Ishikawa (cell line): Measurements from ENCODE around the gene LOC101059915.
A peak's percentile ranks its signal among the peaks of the same experiment; 100 is the strongest.

Experiments
- CEBPB ChIP-seq: IDR thresholded peaks from 2 replicates; pipeline ENCODE4 v1.6.1; 2012
- CREB1 ChIP-seq: IDR thresholded peaks from 2 replicates; pipeline ENCODE4 v1.6.1; 2012; ENCODE audit warnings: low read depth
- EGR1 ChIP-seq: IDR thresholded peaks from 2 replicates; pipeline ENCODE4 v1.6.1; 2012
- EP300 ChIP-seq: IDR thresholded peaks from 2 replicates; pipeline ENCODE4 v1.6.1; 2012; ENCODE audit warnings: borderline replicate concordance
- FOXM1 ChIP-seq: IDR thresholded peaks from 2 replicates; pipeline ENCODE4 v1.6.1; 2012; ENCODE audit warnings: low read depth, borderline replicate concordance
- MAX ChIP-seq: IDR thresholded peaks from 2 replicates; pipeline ENCODE4 v1.6.1; 2012
- NFIC ChIP-seq: IDR thresholded peaks from 2 replicates; pipeline ENCODE4 v1.6.1; 2012
- RAD21 ChIP-seq: IDR thresholded peaks from 2 replicates; pipeline ENCODE4 v1.6.1; 2012; ENCODE audit warnings: low read depth
- TAF1 ChIP-seq: IDR thresholded peaks from 2 replicates; pipeline ENCODE4 v1.6.1; 2012; ENCODE audit warnings: low read depth, mild to moderate bottlenecking
- TCF12 ChIP-seq: IDR thresholded peaks from 2 replicates; pipeline ENCODE4 v1.6.1; 2012; ENCODE audit warnings: low read depth
- TEAD4 ChIP-seq: IDR thresholded peaks from 2 replicates; pipeline ENCODE4 v1.6.1; 2012
- YY1 ChIP-seq: IDR thresholded peaks from 2 replicates; pipeline ENCODE4 v1.6.1; 2012; ENCODE audit warnings: low read depth
- ZBTB7A ChIP-seq: IDR thresholded peaks from 2 replicates; pipeline ENCODE4 v1.6.1; 2012; ENCODE audit warnings: low read depth
- TF ChIP-seq, protein P1 (sequence below): IDR thresholded peaks from 2 replicates; pipeline ENCODE4 v1.6.1; 2012; ENCODE audit warnings: low read depth, mild to moderate bottlenecking
- TF ChIP-seq, protein P2 (sequence below): IDR thresholded peaks from 2 replicates; pipeline ENCODE4 v1.6.1; 2012

LOC101059915 gene

DNA sequence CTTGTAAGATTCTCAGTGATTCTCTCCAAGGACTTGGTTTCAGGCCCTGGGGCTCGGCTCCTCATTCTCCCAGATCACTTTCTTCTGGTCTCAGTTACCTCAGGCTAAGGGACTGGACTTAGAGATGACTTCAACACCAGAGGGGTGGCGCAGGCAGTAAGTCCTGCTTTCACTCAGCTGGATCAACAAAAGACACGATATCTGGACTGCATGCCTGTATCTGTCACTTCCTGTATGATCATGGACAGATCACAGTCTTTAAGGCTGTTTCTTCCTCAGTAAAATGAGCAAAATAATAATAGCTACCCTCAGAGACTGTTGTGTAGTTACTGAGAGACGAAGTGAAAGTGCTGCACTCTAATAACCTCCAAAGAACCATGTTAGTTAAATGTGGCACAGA, 29.5 kb upstream of the LOC101059915 start:
- TF ChIP-seq TAF1 (no peak), FOXM1 (no peak), MAX (no peak), EGR1 (no peak)

DNA sequence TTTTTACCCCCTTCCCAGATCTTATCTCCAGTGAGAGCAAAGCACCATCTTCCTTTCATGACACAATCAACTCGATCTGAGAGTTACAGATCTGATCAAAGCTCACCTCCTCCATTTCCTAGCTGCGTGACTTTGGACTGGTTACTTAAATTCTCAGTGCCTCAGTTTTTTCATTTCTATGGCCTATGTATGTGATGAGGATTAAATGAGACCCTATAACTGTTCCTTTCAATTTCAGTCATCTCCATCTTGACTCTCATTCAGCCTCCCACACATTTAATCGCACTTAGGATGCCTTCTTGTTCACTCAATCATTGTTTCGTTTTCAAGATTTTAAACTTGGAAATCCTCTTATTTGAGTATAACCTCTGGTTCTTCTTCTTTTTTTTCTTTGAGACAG, 28.9 kb upstream of the LOC101059915 start:
- no peak for TF ChIP-seq EGR1
- TF ChIP-seq RAD21 = no peak
- TF ChIP-seq ZBTB7A = no peak
- no peak for TF ChIP-seq CREB1
- no peak for TF ChIP-seq EP300
- no peak for TF ChIP-seq CEBPB
- no peak for TF ChIP-seq MAX
- TF ChIP-seq, protein P1, sequence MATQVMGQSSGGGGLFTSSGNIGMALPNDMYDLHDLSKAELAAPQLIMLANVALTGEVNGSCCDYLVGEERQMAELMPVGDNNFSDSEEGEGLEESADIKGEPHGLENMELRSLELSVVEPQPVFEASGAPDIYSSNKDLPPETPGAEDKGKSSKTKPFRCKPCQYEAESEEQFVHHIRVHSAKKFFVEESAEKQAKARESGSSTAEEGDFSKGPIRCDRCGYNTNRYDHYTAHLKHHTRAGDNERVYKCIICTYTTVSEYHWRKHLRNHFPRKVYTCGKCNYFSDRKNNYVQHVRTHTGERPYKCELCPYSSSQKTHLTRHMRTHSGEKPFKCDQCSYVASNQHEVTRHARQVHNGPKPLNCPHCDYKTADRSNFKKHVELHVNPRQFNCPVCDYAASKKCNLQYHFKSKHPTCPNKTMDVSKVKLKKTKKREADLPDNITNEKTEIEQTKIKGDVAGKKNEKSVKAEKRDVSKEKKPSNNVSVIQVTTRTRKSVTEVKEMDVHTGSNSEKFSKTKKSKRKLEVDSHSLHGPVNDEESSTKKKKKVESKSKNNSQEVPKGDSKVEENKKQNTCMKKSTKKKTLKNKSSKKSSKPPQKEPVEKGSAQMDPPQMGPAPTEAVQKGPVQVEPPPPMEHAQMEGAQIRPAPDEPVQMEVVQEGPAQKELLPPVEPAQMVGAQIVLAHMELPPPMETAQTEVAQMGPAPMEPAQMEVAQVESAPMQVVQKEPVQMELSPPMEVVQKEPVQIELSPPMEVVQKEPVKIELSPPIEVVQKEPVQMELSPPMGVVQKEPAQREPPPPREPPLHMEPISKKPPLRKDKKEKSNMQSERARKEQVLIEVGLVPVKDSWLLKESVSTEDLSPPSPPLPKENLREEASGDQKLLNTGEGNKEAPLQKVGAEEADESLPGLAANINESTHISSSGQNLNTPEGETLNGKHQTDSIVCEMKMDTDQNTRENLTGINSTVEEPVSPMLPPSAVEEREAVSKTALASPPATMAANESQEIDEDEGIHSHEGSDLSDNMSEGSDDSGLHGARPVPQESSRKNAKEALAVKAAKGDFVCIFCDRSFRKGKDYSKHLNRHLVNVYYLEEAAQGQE = no peak
- TF ChIP-seq YY1 = no peak
- no peak for TF ChIP-seq TEAD4
- no peak for TF ChIP-seq NFIC
- no peak for TF ChIP-seq TCF12
- TF ChIP-seq FOXM1 = no peak
- TF ChIP-seq, protein P2, sequence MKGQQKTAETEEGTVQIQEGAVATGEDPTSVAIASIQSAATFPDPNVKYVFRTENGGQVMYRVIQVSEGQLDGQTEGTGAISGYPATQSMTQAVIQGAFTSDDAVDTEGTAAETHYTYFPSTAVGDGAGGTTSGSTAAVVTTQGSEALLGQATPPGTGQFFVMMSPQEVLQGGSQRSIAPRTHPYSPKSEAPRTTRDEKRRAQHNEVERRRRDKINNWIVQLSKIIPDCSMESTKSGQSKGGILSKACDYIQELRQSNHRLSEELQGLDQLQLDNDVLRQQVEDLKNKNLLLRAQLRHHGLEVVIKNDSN = no peak
- TF ChIP-seq TAF1 = no peak

DNA sequence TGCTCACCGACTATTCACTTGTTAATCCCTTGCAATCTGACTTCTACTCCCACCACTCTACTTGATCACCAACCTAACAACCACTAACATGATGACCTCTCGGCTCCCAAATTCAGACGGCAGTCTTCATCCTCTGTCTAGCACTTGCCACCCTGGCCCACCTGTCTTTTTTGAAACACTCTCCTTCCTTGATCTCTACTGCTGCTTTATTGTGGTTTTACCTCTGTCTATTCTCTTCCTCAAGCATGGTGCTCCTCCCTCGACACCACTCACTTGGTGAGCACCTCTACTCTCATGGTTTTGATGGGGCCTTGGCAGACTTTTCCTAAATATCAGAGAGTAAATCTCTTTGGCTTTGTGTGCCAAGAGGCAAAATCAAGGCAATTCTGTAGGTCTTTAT, 27.3 kb upstream of the LOC101059915 start:
- no peak for TF ChIP-seq NFIC
- TF ChIP-seq ZBTB7A = no peak
- TF ChIP-seq, protein P2 = no peak
- no peak for TF ChIP-seq CREB1
- TF ChIP-seq FOXM1 = no peak
- TF ChIP-seq, protein P1 = no peak
- TF ChIP-seq EP300 = no peak
- TF ChIP-seq TCF12 = no peak
- no peak for TF ChIP-seq TEAD4

- no peak for TF ChIP-seq MAX
- peak; percentile 6; the same call in 1 of the 2 replicates for TF ChIP-seq RAD21
Measured at GRCh38 chrX:71650333-71650969, 16.9 kb upstream of the LOC101059915 start.

- TF ChIP-seq EP300 (no peak), RAD21 (peak; percentile 69), NFIC (no peak), EGR1 (no peak)
Measured at GRCh38 chrX:71652405-71652804, 14.9 kb upstream of the LOC101059915 start.

DNA sequence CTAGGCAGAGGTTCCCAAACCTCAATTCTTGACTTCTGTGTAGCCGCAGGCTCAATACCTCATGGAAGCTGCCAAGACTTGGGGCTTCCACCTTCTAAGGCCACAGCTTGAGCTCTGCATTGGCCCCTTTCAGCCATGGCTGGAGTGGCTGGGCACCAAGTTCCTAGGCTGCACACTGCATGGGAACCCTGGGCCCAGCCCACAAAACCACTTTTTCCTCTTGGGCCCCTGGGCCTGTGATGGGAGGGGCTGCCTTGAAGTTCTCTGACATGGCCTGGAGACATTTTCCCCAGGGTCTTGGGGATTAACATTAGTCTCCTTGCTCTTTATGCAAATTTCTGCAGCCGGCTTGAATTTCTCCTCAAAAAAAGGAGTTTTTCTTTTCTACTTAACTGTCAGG, 14.0 kb upstream of the LOC101059915 start:
- no peak for TF ChIP-seq TCF12
- TF ChIP-seq EP300 = no peak
- TF ChIP-seq, protein P1 = no peak
- no peak for TF ChIP-seq CREB1
- TF ChIP-seq, protein P2 = no peak
- no peak for TF ChIP-seq RAD21
- TF ChIP-seq NFIC = no peak
- no peak for TF ChIP-seq ZBTB7A
- no peak for TF ChIP-seq FOXM1
- no peak for TF ChIP-seq YY1
- no peak for TF ChIP-seq TEAD4
- no peak for TF ChIP-seq MAX
